Measurements from ENCODE around the gene ERBB4.

- TF ChIP-seq, protein P1, sequence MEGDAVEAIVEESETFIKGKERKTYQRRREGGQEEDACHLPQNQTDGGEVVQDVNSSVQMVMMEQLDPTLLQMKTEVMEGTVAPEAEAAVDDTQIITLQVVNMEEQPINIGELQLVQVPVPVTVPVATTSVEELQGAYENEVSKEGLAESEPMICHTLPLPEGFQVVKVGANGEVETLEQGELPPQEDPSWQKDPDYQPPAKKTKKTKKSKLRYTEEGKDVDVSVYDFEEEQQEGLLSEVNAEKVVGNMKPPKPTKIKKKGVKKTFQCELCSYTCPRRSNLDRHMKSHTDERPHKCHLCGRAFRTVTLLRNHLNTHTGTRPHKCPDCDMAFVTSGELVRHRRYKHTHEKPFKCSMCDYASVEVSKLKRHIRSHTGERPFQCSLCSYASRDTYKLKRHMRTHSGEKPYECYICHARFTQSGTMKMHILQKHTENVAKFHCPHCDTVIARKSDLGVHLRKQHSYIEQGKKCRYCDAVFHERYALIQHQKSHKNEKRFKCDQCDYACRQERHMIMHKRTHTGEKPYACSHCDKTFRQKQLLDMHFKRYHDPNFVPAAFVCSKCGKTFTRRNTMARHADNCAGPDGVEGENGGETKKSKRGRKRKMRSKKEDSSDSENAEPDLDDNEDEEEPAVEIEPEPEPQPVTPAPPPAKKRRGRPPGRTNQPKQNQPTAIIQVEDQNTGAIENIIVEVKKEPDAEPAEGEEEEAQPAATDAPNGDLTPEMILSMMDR (IDR thresholded peaks at IDR 0.05; ENCODE audit: low read depth, low read length, poor library complexity, severe bottlenecking) = no peak
- TF ChIP-seq EZH2phosphoT487 (IDR thresholded peaks at IDR 0.05; ENCODE audit: borderline replicate concordance, low read length) = no peak
Observed at GRCh38 chr2:211329421-211329820, 1209.2 kb downstream of the ERBB4 start.

Data from DOHH2 (cell line).